Smooth muscle cell (in vitro differentiated cells): ENCODE results near the gene ESPL1. TPM values are rescaled to one million over a fixed set of nuclear protein-coding genes. Genes with fewer than 3 reads are reported as not detected.
A peak's percentile ranks its signal among the peaks of the same experiment; 100 is the strongest.

Source experiments
- DNase-seq: peaks from one replicate; lab custom pipeline; 2025; ENCODE audit not compliant: unreplicated experiment; lab: John Stamatoyannopoulos, UW
- H2AFZ ChIP-seq: fragments of 200-600 bp; sonication (generic); 2 replicates; pipeline ENCODE4 v1.6.0; 2016; ENCODE audit warnings: antibody characterized with exemption, low read depth, mild to moderate bottlenecking
- H3F3A ChIP-seq: fragments of 200-600 bp; sonication (generic); 2 replicates; pipeline ENCODE4 v1.6.0; 2017; ENCODE audit warnings: antibody characterized with exemption, low read depth
- H3K27ac ChIP-seq: fragments of 200-600 bp; sonication (generic); 2 replicates; pipeline ENCODE4 v1.5.1; 2016; ENCODE audit warnings: low read depth, mild to moderate bottlenecking
- H3K27me3 ChIP-seq: fragments of 200-600 bp; sonication (generic); 2 replicates; pipeline ENCODE4 v1.6.1; 2016; ENCODE audit warnings: low read depth, mild to moderate bottlenecking
- H3K36me3 ChIP-seq: fragments of 200-600 bp; sonication (generic); 2 replicates; pipeline ENCODE4 v1.5.1; 2016; ENCODE audit warnings: low read depth
- H3K4me1 ChIP-seq: fragments of 200-600 bp; sonication (generic); 2 replicates; pipeline ENCODE4 v1.5.1; 2016; ENCODE audit warnings: low read depth
- H3K4me2 ChIP-seq: fragments of 200-600 bp; sonication (generic); 2 replicates; pipeline ENCODE4 v1.6.0; 2016; ENCODE audit warnings: mild to moderate bottlenecking
- H3K4me3 ChIP-seq: fragments of 200-600 bp; sonication (generic); 2 replicates; pipeline ENCODE4 v1.5.1; 2016; ENCODE audit warnings: mild to moderate bottlenecking
- H3K79me2 ChIP-seq: fragments of 200-600 bp; sonication (generic); 2 replicates; pipeline ENCODE4 v1.6.0; 2016; ENCODE audit warnings: low read depth, mild to moderate bottlenecking
- H3K9ac ChIP-seq: fragments of 200-600 bp; sonication (generic); 2 replicates; pipeline ENCODE4 v1.6.0; 2016; ENCODE audit warnings: low read depth
- H3K9me3 ChIP-seq: fragments of 200-600 bp; sonication (generic); replicated peaks from 2 replicates; pipeline ENCODE4 v1.5.1; 2016; ENCODE audit warnings: low read depth
- H4K20me1 ChIP-seq: fragments of 200-600 bp; sonication (generic); 2 replicates; pipeline ENCODE4 v1.6.0; 2016; ENCODE audit warnings: low read depth
- WGBS: methylation state at CpG from one replicate; pipeline ENCODE4 v1.1.7; 2016; ENCODE audit warnings: low lambda C conversion rate; 5-methylcytosine and 5-hydroxymethylcytosine counted together
- polyA plus RNA-seq: library from polyadenylated mRNA; unstranded; fragments of >200 nt; fragmentation: Nextera tagmentation; extraction: Ambion mirVana; gene quantifications from 2 replicates; pipeline ENCODE4 v1.2.1, GENCODE V29; 2016
- total RNA-seq: library from RNA; depleted of rRNA; stranded (reverse); fragments of >200 nt; gene quantifications from 2 replicates; pipeline ENCODE4 v1.2.3, GENCODE V29; 2014
- TF ChIP-seq, protein P1 (sequence below): fragments of 200-600 bp; sonication (generic); IDR thresholded peaks from 2 replicates; pipeline ENCODE4 v1.5.1; 2017; ENCODE audit warnings: borderline replicate concordance, mild to moderate bottlenecking, antibody characterized with exemption; ENCODE audit not compliant: insufficient read depth, poor library complexity, severe bottlenecking

Gene ESPL1
- total and polyA plus RNA-seq, 2 experiments from 2014 or later = 2.0 to 3.1 TPM

DNA sequence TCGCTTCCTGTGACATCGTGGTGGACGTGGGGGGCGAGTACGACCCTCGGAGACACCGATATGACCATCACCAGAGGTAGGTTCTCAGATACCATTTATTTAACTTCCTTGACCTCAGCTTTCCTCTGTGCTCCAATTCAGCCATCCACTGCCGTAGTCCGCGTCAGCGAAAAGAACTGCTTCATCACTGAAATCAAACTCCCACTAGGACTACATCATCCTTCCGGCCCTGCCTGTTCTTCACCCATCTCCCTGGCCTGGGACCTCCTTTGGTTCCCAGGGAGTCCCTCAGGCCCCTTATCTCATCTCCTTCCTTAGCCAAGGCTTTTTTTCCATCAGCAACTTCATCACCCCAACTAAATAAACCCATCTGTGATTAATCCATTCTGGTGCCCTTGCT lies 32.1 kb downstream of the ESPL1 start:
- Histone ChIP-seq H3K4me3 (peak overlapping the region; percentile 85), H3K9ac (peak overlapping the region; percentile 87), H3K36me3 (no peaks in the 10 kb centered on the region), H3K79me2 (peaks cover 46% of the 10 kb centered on the region), H3K4me2 (peak overlapping the region; percentile 93), H3F3A (peaks cover 22% of the 10 kb centered on the region), H3K27ac (peak overlapping the region; percentile 94), H2AFZ (peak overlapping the region; percentile 55), H4K20me1 (no peaks in the 10 kb centered on the region), H3K27me3 (no peaks in the 10 kb centered on the region), H3K4me1 (peaks cover 25% of the 10 kb centered on the region), H3K9me3 (no peaks in the 10 kb centered on the region)
- 7% methylated on average over 12 of the region's 12 CpGs for WGBS
- TF ChIP-seq, protein P1, sequence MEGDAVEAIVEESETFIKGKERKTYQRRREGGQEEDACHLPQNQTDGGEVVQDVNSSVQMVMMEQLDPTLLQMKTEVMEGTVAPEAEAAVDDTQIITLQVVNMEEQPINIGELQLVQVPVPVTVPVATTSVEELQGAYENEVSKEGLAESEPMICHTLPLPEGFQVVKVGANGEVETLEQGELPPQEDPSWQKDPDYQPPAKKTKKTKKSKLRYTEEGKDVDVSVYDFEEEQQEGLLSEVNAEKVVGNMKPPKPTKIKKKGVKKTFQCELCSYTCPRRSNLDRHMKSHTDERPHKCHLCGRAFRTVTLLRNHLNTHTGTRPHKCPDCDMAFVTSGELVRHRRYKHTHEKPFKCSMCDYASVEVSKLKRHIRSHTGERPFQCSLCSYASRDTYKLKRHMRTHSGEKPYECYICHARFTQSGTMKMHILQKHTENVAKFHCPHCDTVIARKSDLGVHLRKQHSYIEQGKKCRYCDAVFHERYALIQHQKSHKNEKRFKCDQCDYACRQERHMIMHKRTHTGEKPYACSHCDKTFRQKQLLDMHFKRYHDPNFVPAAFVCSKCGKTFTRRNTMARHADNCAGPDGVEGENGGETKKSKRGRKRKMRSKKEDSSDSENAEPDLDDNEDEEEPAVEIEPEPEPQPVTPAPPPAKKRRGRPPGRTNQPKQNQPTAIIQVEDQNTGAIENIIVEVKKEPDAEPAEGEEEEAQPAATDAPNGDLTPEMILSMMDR = no peak
- DNase-seq = no peak

DNA sequence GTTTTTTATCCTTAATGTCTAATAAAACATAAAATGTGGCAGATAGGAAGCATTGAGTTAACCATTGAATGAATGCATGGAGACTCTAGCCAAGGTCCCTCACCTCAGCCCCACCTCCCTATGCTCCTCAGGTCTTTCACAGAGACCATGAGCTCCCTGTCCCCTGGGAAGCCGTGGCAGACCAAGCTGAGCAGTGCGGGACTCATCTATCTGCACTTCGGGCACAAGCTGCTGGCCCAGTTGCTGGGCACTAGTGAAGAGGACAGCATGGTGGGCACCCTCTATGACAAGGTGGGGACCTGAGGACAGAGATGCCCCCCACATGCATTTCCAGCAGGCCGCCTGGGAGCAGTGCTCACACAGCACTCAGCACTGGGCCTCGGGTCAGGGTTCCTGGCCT lies 34.8 kb downstream of the ESPL1 start:
- Histone ChIP-seq H2AFZ (no peak overlapping the region), H3K9ac (no peak overlapping the region), H3F3A (peaks cover 14% of the 10 kb centered on the region), H3K4me1 (peaks cover 15% of the 10 kb centered on the region), H3K79me2 (peaks cover 26% of the 10 kb centered on the region), H3K4me2 (no peak overlapping the region), H3K36me3 (no peaks in the 10 kb centered on the region), H4K20me1 (no peaks in the 10 kb centered on the region), H3K4me3 (no peak overlapping the region), H3K27me3 (no peaks in the 10 kb centered on the region), H3K27ac (no peak overlapping the region), H3K9me3 (no peaks in the 10 kb centered on the region)
- WGBS = 94% methylated on average over 5 of the region's 5 CpGs
- no peak for DNase-seq
- TF ChIP-seq, protein P1 = no peak

DNA sequence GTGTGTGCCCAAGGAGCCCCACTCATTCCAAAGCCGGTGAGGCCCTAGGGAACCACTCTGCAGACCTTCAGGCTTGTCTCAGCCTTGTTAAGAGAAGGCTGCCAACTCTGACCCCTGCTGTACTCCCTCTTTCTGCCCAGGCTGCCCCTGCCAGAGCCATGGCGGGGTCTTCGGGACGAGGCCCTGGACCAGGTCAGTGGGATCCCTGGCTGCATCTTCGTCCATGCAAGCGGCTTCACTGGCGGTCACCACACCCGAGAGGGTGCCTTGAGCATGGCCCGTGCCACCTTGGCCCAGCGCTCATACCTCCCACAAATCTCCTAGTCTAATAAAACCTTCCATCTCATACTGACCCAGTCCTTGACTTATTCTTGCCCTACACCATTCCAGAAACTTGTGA lies 38.7 kb downstream of the ESPL1 start:
- no peak overlapping the region for H3K4me2 ChIP-seq
- no peaks in the 10 kb centered on the region for H3K9me3 ChIP-seq
- no peak overlapping the region for H2AFZ ChIP-seq
- WGBS = 98% methylated on average over 10 of the region's 10 CpGs
- no peaks in the 10 kb centered on the region for H4K20me1 ChIP-seq
- no peak for DNase-seq
- H3K27me3 ChIP-seq = no peaks in the 10 kb centered on the region
- H3K9ac ChIP-seq = no peak overlapping the region
- H3F3A ChIP-seq = no peaks in the 10 kb centered on the region
- TF ChIP-seq, protein P1 = no peak
- H3K36me3 ChIP-seq = no peaks in the 10 kb centered on the region
- H3K4me3 ChIP-seq = no peak overlapping the region
- H3K4me1 ChIP-seq = no peaks in the 10 kb centered on the region
- H3K79me2 ChIP-seq = peaks cover 2% of the 10 kb centered on the region
- H3K27ac ChIP-seq = no peak overlapping the region

DNA sequence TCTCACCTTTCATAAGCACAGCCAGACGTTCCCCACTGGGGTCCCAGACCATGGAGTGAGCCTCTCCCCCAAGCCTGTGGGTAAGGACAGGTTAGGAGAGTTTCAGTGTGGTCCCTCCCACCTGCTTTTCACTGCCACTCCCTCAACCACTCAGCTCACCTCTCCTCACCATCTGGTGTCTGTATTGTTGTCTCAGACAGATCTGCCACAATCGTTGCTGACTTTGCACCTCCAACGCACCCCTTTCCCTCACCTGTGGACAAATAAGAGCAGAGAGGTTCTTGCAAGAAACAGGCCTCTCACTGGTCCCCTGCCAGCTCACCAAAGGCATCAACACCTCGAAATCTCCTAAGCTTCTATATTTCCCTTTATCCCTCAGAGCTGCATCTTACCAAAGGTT lies 40.2 kb downstream of the ESPL1 start:
- Histone ChIP-seq H3K27me3 (no peaks in the 10 kb centered on the region), H3K4me3 (no peak overlapping the region), H3K9me3 (no peaks in the 10 kb centered on the region), H3K79me2 (no peaks in the 10 kb centered on the region), H3K4me2 (no peak overlapping the region), H2AFZ (no peak overlapping the region), H3K36me3 (no peaks in the 10 kb centered on the region), H3K4me1 (no peaks in the 10 kb centered on the region), H3F3A (no peaks in the 10 kb centered on the region), H3K27ac (no peak overlapping the region), H3K9ac (no peak overlapping the region), H4K20me1 (no peaks in the 10 kb centered on the region)
- WGBS = 91% methylated on average over 4 of the region's 4 CpGs
- TF ChIP-seq, protein P1 = no peak
- DNase-seq = no peak
